Nephron progenitor cell (in vitro differentiated cells): ENCODE data around the gene STK17B.
A peak's percentile ranks its signal among the peaks of the same experiment; 100 is the strongest.

Experiments
- DNase-seq: peaks from one replicate; pipeline ENCODE4 v3.0.0; 2021
- H3K27ac Mint-ChIP-seq: 2 replicates; pipeline ENCODE4 v1.8.0; 2021; ENCODE audit warnings: mild to moderate bottlenecking, moderate library complexity, mixed read lengths
- H3K27me3 Mint-ChIP-seq: 2 replicates; pipeline ENCODE4 v1.8.0; 2021; ENCODE audit warnings: mild to moderate bottlenecking, low read depth, mixed read lengths; ENCODE audit not compliant: poor library complexity
- H3K36me3 Mint-ChIP-seq: 2 replicates; pipeline ENCODE4 v1.8.0; 2021; ENCODE audit warnings: low read depth, mixed read lengths
- H3K4me1 Mint-ChIP-seq: 2 replicates; pipeline ENCODE4 v1.8.0; 2021; ENCODE audit warnings: mixed read lengths
- H3K4me3 Mint-ChIP-seq: 2 replicates; pipeline ENCODE4 v1.8.0; 2021; ENCODE audit warnings: mild to moderate bottlenecking, moderate library complexity, mixed read lengths
- H3K9me3 Mint-ChIP-seq: 2 replicates; pipeline ENCODE4 v1.8.0; 2021; ENCODE audit warnings: mild to moderate bottlenecking, moderate library complexity, mixed read lengths
- TF ChIP-seq, protein P1 (sequence below): fragments of 200-600 bp; sonication (generic); IDR thresholded peaks from 2 replicates; pipeline ENCODE4 v1.5.0; 2021; ENCODE audit warnings: antibody characterized with exemption

STK17B gene

DNA sequence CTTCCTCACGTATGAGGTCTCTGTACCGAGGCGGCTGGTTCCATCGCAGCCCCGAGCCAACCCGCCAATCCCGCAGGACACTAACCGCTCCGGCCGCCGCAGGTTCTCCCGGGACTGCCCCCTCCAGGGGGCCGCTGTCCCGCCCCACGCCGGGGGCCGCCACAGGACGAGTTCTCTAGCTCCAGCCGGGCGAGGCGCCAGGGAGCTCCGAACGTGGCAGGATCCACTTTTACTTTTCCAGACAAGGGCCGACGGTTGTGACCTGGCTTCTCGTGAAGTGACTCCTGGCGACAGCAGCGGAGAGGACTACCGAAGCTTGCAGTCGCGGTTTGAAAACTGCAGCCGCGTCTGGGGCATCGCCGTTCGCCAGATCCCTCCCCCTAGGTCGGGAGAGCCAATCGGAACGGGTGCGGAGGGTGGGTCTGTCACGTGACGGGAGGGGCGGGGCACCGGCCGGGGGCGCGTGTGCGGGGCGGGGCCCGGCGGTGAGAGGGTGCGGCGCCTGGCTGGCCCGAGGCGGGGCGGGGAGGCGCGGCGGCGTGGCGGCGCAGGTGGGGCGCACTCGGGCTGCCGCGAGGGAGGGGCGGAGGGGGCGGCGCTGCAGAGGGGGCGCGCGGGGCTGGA, at the start of gene STK17B:
Gene STK17B (minus strand): TSS at position 331 of the 624 bp plus-strand sequence. CDS start 8,195 bp downstream, outside the sequence.
- Mint-ChIP-seq H3K9me3 (no peaks in the 10 kb centered on the region), H3K27me3 (peaks cover 25% of the 10 kb centered on the region), H3K4me3 (peak within 1 kb of the TSS; percentile 93), H3K4me1 (peaks cover 28% of the 10 kb centered on the region), H3K27ac (peak within 1 kb of the TSS; percentile 66), H3K36me3 (no peaks in the 10 kb centered on the region)
- DNase-seq: peak; percentile 97
- TF ChIP-seq, protein P1, sequence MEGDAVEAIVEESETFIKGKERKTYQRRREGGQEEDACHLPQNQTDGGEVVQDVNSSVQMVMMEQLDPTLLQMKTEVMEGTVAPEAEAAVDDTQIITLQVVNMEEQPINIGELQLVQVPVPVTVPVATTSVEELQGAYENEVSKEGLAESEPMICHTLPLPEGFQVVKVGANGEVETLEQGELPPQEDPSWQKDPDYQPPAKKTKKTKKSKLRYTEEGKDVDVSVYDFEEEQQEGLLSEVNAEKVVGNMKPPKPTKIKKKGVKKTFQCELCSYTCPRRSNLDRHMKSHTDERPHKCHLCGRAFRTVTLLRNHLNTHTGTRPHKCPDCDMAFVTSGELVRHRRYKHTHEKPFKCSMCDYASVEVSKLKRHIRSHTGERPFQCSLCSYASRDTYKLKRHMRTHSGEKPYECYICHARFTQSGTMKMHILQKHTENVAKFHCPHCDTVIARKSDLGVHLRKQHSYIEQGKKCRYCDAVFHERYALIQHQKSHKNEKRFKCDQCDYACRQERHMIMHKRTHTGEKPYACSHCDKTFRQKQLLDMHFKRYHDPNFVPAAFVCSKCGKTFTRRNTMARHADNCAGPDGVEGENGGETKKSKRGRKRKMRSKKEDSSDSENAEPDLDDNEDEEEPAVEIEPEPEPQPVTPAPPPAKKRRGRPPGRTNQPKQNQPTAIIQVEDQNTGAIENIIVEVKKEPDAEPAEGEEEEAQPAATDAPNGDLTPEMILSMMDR: no peak

DNA sequence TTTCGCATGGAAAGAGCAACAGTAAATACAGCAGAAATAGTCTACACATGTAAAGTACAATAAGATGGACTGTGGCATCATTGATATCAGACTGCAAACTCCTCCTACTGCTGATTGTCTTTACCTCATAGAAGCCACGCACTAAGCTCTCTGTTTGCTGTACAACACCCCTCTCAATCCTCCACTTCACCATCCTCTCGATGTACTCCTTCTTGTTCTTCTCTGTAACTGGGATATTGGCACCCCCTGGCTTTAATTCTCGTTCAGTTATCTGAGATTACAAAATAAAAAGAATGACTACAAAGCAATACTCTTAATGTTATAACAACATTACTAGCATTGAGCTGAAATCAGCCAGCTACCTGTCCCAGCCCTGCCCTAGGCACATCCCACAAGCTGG, 49.3 kb upstream of the STK17B start:
- Mint-ChIP-seq H3K27ac (no peak overlapping the region), H3K36me3 (no peaks in the 10 kb centered on the region), H3K27me3 (no peaks in the 10 kb centered on the region), H3K4me1 (no peaks in the 10 kb centered on the region), H3K4me3 (no peak overlapping the region), H3K9me3 (no peaks in the 10 kb centered on the region)
- DNase-seq: no peak
- TF ChIP-seq, protein P1: no peak

DNA sequence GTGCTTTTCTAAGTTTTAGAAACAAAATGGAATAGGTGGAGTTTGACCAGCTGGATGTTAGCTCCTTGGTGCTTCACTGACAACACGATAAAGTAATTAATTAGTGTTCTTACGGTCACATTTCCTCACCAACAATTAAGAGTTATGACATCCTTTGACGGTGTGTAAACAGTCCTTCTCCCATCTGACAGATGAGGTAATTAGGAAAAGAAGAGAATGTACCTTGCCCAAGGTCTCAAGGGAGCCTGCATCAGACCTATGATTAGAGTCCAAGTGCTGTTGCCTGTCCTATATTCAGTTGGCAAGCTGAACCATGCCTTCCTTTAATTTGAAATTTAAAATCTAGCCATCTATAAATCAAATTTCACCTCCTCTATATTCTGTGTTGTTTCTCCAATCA, 48.3 kb upstream of the STK17B start:
- H3K36me3 Mint-ChIP-seq: no peaks in the 10 kb centered on the region
- no peaks in the 10 kb centered on the region for H3K27me3 Mint-ChIP-seq
- H3K4me1 Mint-ChIP-seq: no peaks in the 10 kb centered on the region
- no peak overlapping the region for H3K4me3 Mint-ChIP-seq
- no peaks in the 10 kb centered on the region for H3K9me3 Mint-ChIP-seq
- no peak for DNase-seq
- no peak overlapping the region for H3K27ac Mint-ChIP-seq
- TF ChIP-seq, protein P1: no peak

DNA sequence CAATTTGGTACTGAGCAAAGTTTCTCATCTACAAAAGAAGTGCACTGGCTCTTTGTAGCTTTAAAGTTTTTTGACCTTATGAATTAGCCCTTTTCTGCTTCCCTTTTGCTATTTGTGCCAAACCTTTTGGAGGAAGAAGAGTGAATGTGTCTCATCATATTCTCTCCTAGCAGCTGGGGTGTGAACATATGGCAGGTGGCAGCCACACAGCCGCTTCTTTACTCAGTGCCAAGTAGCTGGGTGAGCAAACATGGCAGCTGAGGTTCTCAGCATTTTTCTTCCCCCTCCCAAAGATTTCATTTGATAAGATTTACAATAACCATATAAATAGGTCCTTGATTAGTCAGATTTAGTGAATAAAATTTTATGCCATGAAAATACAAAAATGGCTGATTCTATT, 46.7 kb upstream of the STK17B start:
- Mint-ChIP-seq H3K9me3 (no peaks in the 10 kb centered on the region), H3K27me3 (no peaks in the 10 kb centered on the region), H3K4me3 (no peak overlapping the region), H3K36me3 (no peaks in the 10 kb centered on the region), H3K4me1 (no peaks in the 10 kb centered on the region), H3K27ac (no peak overlapping the region)
- TF ChIP-seq, protein P1: no peak
- no peak for DNase-seq

DNA sequence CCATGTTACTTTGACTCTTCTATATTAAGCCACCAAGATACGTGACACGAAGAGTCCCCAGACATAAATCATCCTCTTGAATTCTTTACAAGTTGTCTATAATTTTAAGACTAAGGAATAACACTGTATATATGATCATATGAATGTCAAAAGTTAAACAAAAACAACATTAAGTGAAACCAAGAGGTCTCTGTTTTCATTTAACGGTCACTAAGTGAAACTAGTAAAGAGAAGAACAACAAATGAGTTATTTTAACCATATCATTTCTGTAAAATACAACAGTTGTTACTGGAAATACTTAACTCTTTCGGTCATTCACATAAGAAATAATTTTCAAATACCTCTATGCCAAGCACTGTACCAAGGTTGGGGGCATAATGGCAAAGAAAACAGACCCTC, 45.7 kb upstream of the STK17B start:
- no peaks in the 10 kb centered on the region for H3K4me1 Mint-ChIP-seq

DNA sequence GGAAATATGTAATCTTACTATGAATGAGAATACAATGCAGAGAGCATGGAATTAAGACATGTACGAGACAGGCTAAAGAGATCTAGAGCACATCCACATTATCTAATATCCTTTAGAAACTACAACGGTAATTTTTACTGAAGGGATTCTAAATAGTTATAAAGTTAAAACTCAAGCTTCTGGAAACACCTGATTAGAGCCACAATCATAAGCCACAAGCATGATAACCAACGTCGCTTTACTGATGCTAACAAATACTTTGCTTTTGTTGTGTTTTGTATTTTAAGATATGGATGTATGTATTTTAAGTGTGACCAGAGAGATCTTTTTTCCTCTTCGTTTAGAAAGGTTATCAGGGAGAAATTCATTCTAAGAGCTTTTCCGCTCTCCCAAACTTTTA, 44.0 kb upstream of the STK17B start:
- Mint-ChIP-seq H3K27ac (no peak overlapping the region), H3K36me3 (peaks cover 17% of the 10 kb centered on the region), H3K4me3 (no peak overlapping the region), H3K27me3 (no peaks in the 10 kb centered on the region), H3K4me1 (peaks cover 8% of the 10 kb centered on the region), H3K9me3 (no peaks in the 10 kb centered on the region)
- no peak for DNase-seq
- TF ChIP-seq, protein P1: no peak

More for the DNA sequence above, 45.7 kb upstream of the STK17B start:
- Mint-ChIP-seq H3K27ac (no peak overlapping the region), H3K9me3 (no peaks in the 10 kb centered on the region), H3K4me3 (no peak overlapping the region), H3K27me3 (no peaks in the 10 kb centered on the region), H3K36me3 (peaks cover 9% of the 10 kb centered on the region)
- no peak for DNase-seq
- TF ChIP-seq, protein P1: no peak
